MV-4-11 (cell line): ENCODE data around the gene STK17B.

ENCODE experiments used
- DNase-seq: peaks from one replicate; lab custom pipeline; 2025; lab: John Stamatoyannopoulos, UW

The STK17B gene

DNA sequence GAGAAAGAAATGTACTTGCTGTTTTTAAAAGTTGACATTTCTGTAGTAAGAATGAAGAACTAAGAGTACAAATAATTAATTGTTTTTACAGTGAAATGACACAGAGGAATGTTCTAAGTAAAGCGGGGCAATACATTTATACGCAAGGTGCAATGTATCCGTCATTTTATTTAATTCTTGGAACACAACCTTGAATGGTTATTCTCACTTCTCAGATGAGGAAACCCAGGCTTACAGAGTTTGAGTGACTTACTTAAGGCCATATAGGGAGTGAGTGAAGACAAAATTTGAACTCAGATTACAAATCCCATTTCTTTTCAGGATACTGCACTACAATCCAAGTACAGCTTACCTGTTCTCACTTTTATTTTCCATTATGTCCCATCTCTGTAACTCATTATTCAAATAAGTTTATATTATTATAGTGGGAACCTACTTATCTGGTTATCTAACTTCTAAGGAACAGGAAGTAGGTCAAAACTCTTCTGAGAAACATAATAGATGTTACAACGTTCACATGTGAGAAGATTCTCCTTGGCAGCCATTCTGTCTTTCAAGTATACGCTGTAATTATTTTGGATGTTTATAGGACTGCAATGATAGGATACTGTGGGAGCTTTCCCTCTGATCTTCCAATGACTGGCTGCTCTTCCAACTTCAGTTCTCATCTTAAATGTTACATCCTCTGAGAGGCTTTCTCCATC is 12.3 kb upstream of the STK17B start:
- DNase-seq = no peak

- no peak for DNase-seq
These were observed 11.7 kb upstream of the STK17B start for GRCh38 chr2:196183172-196183473.

GRCh38 chr2:196182439-196183171 is 11.2 kb upstream of the STK17B start:
- DNase-seq = no peak

GRCh38 chr2:196181484-196181883 is 10.1 kb upstream of the STK17B start:
- DNase-seq = no peak

- DNase-seq = no peak
These were observed 5.7 kb upstream of the STK17B start for GRCh38 chr2:196177124-196177523.

DNA sequence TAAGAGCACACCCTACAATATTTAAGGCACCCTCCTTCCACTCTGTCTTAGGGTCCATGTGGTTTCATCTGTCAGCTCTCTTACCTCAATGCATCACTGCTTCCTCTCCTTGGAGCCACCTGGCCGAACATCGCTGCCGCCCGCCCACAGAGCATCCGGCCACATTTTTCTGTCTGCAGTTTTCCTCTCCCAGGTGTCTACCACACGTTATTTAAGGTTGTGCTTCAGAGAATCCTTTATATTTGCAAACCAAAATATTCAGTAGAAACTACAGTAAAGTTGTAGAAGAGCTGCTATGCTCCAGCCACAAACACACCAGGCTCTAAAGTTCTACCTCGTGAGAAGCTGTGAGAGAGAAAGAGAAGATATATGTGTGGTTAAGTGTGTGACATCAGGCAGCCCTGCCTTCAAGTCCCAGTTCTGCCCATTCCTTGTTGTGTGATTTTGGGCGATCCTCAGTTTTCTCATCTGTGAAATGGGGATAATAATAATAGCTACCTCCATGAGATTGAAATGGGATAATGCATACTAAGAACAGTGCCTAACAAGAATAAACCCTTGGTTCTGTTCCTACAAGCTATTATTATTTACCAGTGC is 4.9 kb upstream of the STK17B start:
- no peak for DNase-seq

DNA sequence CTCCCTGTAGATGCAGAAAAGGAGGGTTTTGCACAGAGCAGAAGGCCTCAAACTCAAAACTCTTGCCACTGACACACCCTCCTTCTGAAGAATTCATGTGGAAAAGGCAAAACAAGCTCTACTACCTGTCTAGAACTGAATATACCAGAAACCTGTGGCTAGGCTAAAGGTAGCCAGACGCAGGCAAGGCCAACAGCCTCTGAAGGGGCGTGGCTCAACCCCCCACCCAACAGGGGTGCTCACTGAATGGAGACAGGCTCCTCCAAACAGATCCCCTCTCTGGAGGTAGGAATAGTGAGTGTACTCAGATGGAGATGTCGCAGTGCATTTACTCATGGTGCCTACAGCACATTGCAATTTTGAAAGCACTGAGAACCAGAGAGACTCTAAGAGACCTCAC is 3.0 kb upstream of the STK17B start:
- DNase-seq = no peak

DNA sequence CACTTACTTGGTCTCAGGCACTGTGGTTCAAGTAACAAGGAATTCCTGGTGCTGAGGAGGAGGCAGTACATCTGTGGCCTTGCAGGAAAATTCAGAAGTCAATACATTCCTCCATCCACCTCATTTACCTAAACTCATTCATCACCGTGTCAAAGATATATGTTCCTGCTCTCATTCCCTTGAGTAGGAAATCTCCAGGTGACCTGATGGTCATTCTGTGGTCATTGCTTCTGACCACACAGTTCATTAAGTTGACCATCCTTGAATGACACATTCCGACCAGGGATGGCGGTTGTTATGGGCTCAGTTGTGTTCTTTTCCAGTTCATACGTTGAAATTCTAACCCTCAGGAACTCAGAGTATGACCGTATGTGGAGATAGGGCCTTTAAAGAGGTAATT is 2.1 kb upstream of the STK17B start:
- no peak for DNase-seq

DNA sequence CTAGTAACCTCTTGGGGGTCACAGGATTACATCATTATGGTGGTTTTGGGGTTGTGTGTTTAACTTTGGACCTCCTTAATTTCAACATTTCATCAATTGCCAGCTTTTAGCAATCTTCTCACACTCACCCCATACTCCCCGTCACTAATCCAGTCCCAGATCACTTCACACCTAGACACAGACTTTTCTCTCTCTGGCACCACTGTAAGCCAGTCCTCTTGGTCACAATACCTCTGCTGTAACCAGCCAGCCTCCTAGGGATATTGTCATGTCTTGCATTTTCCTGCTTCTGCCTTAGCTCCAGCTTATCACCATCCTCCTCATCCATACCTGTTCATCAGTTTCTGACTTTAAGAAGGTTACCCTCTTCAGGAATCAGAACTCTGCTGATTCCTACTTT is 1.6 kb upstream of the STK17B start:
- DNase-seq = no peak

GRCh38 chr2:196171946-196172345 is 568 bp upstream of the STK17B start:
- DNase-seq = no peak

- DNase-seq = no peak
These were observed 651 bp downstream of the STK17B start for GRCh38 chr2:196170606-196171247.

DNA sequence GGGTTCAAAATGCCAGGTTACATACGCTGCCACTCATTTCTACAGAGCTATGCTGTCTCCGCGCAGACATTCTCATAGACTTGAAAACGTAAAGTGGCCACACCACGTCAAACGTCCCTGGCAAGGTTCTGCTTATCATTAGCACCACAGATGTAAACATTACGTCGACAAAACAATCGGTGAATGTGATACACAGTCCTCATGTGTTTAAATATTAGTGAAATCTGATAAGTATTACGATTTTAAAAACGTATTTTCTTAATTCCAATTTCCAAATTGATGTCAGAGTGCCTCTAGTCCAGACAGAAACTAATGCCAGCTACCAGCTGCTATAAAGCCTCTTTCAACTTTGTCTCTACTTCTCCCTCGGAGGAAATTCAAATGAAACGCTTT is 1.2 kb downstream of the STK17B start:
- DNase-seq = peak; percentile 16

DNA sequence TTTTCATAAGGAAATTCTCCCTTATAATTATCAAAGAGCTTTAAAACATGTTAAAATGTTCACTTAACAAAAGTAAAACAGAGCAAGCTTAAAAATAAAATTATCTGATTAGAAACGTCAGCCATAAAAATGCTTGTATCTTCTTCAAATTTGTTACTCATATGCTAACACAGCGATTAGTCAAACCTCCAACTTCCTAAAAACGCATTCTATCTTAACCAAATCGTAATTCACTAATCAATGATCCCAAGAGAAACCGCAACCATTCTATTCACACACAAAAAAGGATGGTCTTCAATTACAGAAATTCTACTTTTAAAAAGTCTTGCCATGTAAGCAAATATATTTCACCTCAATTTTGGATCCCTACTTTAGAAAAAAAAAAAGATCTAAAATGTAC is 1.9 kb downstream of the STK17B start:
- peak; percentile 27 for DNase-seq

- DNase-seq = no peak
These were observed 3.2 kb downstream of the STK17B start for GRCh38 chr2:196168181-196168580.

GRCh38 chr2:196167666-196168065 is 3.7 kb downstream of the STK17B start:
- no peak for DNase-seq

DNA sequence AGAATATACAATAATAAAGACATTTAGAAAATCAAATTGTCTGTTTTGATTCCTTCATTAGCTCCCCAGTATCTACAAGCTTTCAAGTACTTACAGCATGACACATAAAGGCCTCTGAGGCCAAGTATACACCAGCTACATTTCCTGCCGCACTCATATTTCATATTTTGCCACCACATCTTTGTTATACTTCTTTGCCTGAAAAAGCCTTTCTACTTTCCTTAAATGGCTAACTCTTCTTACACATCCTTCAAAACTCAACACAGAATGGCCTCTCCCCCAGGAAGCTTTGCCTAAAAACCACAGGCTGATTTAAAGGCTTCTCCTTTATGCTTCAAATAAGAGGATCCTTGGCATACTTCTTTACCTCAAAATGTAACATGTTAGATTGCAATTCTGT is 4.5 kb downstream of the STK17B start:
- DNase-seq = peak; percentile 75

DNA sequence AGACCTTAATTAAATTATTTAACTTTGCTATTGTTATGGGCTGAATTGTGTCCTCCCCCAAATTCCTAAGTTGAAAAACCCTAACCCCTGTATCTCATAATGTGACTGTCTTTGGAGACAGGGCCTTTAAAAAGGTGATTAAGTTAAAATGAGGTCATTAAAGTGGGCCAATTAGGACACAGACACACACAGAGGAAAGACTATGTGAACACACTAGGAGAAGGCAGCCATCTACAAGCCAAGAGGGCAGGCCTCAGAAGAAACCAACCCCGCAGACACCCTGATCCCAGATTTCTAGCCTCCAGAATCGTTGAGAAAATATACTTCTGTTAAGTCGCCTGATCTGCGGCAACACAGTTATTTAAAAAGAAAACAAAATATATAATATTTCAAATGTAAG is 6.4 kb downstream of the STK17B start:
- DNase-seq = no peak

- no peak for DNase-seq
These were observed 8.1 kb downstream of the STK17B start for GRCh38 chr2:196163285-196163684.

GRCh38 chr2:196162586-196163175 is 8.7 kb downstream of the STK17B start:
- DNase-seq = no peak

DNA sequence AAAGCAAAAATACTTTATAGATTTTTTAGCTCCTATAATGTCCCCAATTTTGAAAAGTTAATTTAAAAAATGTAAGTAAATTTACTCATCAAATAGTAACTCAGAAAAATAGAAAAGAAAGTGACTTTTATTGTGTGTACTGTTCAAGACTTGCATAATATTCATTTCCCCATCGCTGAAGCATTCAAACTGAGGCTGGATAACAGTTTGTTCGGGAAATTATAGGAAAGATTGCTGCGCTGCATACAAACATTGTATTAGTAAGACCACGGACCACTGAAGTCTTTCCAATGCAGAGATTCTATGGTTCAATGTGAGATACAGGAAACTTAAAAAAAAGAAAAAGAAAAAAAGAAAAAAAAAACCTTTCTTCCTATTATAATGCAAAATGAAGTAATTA is 10.4 kb downstream of the STK17B start:
- DNase-seq = peak; percentile 19

GRCh38 chr2:196160101-196160500 is 11.3 kb downstream of the STK17B start:
- DNase-seq = peak; percentile 98

DNA sequence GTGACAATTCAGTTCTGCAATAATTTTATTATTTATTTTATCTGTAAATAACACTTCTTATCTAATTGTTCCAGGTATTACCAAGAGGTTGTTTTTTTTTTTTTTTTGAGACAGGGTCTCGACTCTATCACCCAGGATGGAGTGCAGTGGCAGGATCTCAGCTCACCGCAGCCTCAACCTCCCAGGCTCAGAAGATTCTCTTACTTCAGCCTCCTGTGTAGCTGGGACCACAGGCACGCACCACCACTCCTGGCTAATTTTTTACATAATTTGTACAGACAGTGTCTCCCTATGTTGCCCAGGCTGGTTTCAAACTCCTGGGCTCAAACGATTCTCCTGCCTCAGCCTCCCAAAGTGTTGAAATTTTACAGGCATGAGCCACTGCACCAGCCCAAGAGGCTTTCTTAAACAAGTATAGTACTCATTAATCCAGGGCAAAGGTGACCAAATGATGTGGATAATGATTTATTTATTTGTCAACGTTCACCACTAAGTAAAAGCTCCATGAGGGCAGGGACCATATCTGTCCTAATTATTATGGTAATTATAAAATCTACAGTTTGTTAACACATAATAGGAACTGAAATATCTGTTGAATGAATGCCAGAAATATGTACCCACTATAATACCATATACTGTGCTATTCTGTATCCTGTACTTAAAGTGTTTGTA is 12.0 kb downstream of the STK17B start:
- DNase-seq = no peak
